Epidermal melanocyte (primary cell): ENCODE results near the gene CYP2U1.
A peak's percentile ranks its signal among the peaks of the same experiment; 100 is the strongest.
"Not testable (repeated sequence)": the region's sequence is repeated elsewhere in the genome, so short reads cannot be mapped to it uniquely, and the experiment has no call there.

ENCODE experiments used
- DNase-seq: peaks from one replicate; pipeline ENCODE4 v3.0.0; 2011; ENCODE audit warnings: low spot score; ENCODE audit not compliant: insufficient read length

CYP2U1 gene

GRCh38 chr4:107930821-107931774 is at the start of gene CYP2U1:
CYP2U1 (plus strand) TSS chr4:107931549; CDS start chr4:107931644, 95 bp downstream.
- DNase-seq = peak; percentile 83

GRCh38 chr4:107885865-107886264 is 45.5 kb upstream of the CYP2U1 start:
- DNase-seq = no peak

DNA sequence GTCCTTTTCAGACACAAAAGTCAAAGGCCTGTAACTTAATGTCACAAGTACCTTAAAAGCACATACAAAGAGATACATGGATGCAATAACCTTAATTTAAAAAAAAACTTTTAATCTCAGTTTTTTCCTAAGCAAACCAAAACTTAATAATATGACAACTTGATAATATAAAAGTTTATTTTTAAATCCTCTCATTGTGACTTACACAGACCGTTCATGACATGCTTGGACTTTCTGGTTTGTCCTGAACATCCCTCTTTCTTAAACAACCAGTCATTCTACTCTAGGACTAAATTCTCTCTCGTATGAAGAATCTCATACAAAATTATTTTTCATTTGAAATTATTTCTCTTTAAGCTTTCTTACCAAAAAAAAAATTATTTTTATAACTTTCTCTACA is 43.1 kb upstream of the CYP2U1 start:
- no peak for DNase-seq

GRCh38 chr4:107890779-107891178 is 40.6 kb upstream of the CYP2U1 start:
- DNase-seq = no peak

- DNase-seq = no peak
Measured at GRCh38 chr4:107891299-107891698, 40.0 kb upstream of the CYP2U1 start.

GRCh38 chr4:107893171-107894137 is 37.9 kb upstream of the CYP2U1 start:
- DNase-seq = no peak

DNA sequence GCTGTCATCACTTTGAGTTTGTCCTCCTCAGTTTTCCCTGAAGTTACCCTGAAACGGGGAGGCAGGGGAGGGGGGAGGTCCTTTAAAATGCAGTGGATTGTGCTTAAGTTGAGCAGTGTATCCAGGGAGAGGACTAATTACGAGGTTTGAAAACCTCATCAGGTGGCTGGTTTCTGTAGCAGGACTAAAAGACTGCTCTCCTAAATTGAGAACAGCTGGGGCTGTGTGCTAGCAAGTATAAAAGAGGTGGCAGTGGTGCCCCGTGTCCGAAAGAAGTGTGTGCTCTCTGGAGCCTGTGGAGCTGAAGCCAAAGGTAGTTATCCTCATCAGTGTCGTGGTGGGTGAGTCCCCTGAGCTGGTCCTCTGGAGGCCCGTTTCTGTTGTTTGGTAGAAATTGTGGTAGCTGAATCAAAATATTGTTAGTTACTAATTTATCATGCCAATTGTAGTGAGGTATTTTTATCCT is 37.2 kb upstream of the CYP2U1 start:
- no peak for DNase-seq

- DNase-seq = peak; percentile 29
Measured at GRCh38 chr4:107896158-107896645, 35.1 kb upstream of the CYP2U1 start.

- no peak for DNase-seq
Measured at GRCh38 chr4:107896646-107897045, 34.7 kb upstream of the CYP2U1 start.

DNA sequence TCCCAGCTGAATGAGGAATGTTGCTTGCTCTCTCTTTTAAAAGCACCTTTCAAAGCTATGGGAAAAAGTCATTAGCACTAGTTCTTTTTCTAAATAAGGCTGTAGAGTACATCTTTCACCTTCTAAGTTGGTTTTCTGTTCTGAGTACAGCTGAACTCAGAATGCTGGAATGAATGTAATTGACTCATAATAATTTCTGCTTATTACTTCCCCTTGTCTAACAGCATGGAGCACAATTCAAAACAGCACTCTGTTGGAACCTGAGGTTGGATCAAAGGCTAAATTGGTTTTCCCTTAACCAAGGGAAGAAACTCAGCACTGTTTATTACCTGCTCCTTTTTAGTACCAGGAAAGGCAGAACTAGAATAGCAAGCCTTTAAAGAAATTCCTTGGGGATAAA is 33.5 kb upstream of the CYP2U1 start:
- no peak for DNase-seq

GRCh38 chr4:107900067-107900466 is 31.3 kb upstream of the CYP2U1 start:
- no peak for DNase-seq

GRCh38 chr4:107900508-107900907 is 30.8 kb upstream of the CYP2U1 start:
- DNase-seq = no peak

DNA sequence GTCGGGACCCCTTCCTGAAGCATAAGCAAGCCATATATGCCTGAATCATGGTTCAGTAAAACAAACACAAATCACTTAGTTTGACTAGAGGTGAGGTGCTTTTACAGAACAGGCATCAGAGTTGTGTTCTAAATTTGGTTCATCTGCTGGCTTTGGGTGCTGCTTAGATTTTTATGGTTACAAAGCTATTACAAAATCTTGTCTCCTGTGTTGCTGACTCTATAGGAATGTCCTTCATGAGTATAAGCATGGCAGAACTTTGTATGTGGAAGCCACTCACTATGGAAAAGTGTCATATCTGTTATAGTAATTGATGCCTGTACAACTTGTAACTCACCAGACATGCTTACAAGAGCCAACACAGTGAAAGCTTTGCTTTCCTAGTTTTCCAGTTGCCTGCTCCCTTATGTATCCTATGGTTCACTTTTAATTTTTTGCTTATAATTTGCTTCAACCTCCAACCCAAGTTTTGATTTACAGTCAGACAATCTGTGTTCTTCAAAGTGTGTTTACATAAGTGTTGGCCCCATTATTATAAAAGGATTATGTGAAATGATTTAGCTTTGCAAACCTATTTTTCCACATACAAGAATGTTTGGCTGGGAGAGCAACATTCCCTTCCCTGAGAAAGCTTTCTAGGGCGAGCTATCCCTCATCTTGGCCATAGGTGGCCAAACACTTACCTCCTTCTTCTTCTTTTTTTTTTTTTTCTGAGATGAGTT is 30.0 kb upstream of the CYP2U1 start:
- no peak for DNase-seq

DNA sequence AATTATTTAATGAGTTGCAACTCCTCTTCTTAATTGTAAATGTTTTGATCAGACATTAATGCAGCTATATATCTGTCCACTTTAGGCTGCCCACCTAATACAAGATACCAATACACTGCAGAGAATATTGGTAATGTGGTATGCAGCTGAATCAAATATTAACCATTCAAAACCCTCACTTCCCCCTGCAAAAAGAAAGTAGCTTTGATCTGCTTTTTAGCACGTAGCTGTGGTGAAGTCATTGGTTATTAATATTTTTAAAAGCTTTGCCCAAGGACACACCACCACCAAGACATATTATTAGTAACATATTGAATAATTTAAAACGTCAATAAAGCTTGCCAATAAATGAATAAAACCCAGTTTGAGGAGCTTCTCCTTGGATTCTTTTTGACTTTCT is 28.6 kb upstream of the CYP2U1 start:
- no peak for DNase-seq

- DNase-seq = not testable (repeated sequence)
Measured at GRCh38 chr4:107905082-107905481, 26.3 kb upstream of the CYP2U1 start.

- DNase-seq = no peak
Measured at GRCh38 chr4:107906458-107907100, 24.8 kb upstream of the CYP2U1 start.

DNA sequence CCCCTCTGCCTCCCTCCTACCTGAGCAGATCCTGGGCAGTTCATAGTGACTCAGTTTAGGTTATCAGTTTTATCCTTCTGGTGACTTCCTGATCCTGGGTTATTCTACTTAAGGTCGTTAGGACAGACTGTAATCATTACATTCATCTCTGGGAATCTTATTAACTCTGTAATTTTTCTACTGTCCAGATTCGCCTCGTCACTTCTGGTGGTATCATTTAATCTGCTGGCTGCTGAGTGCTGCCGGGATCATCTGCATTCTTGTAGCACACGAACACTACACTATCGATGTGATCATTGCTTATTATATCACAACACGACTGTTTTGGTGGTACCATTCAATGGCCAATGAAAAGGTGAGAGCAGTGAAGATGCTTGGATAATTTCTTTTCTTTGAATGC is 23.0 kb upstream of the CYP2U1 start:
- no peak for DNase-seq

DNA sequence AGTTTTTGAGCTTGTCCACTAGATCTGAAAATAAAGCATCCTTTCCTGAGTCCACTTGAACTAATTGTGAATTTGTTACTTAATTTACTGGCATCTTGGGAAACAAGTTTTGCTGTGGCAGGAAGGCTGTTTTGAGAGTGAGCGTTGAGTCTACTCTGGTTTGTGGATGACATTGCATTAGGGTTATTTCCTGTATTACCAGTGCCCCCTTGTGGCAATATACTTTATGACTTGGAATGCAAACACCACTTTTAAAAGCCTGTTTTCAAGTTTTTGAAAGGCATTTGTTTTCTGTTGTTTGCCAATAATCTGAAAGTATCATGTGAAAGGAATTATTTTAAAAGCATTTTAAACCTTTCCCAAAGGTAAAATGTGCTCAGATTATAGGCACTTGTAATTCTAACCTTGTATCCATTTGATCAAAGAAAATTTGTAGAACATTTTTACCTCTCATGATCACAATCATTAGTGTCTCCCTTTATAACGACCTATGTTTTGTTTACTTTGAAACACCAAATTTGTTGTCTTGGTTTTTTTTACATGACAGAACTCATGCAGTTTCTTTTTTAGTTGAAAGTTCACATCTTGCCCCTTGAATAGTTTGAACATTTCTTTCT is 18.0 kb upstream of the CYP2U1 start:
- peak; percentile 53 for DNase-seq

DNA sequence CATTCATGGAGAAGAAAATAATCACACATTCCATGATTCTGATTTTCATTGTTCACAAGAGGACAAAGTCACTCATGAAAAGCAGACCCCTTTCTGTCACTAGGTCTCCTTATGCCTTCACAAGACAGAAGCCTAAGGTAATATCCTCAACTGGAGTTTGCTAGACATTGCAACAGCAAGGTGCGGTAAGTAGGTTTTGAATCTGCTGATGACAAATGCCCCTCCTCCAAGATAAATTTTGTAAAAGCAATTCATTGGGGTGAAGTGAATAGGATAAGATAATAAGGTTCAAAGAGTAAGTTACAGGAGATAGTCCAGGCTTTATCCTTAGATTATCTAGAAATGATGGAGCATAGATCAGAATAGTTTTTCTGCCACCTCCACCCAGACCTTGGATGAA is 16.1 kb upstream of the CYP2U1 start:
- DNase-seq = no peak

- DNase-seq = no peak
Measured at GRCh38 chr4:107916623-107917022, 14.7 kb upstream of the CYP2U1 start.
